Stomach (tissue), 9 donors: ENCODE measurements around the gene SIK2. TPM values are rescaled to one million over a fixed set of nuclear protein-coding genes. Genes with fewer than 3 reads are reported as not detected.
"Not testable (repeated sequence)": the region's sequence is repeated elsewhere in the genome, so short reads cannot be mapped to it uniquely, and the experiment has no call there.

Experiments
- DNase-seq, 2 donors: peaks; one replicate each; pipeline versions ENCODE4 v3.0.0 to v3.0.0-alpha.2; 2013 to 2019
- H3K27ac ChIP-seq, 5 donors: fragments of 200-600 bp in 4 of 5; sonication (generic) in 4 of 5; one replicate each; pipeline ENCODE4 v1.5.1; 2013 to 2019; ENCODE audit warnings: mild to moderate bottlenecking in 1 of 5, moderate library complexity in 1 of 5
- H3K27me3 ChIP-seq, 3 donors: fragments of 200-600 bp; sonication (generic); one replicate each; pipeline ENCODE4 v1.5.1; 2017 to 2019; ENCODE audit warnings: mixed run types in 1 of 3
- H3K36me3 ChIP-seq, 4 donors: fragments of 200-600 bp; sonication (generic); 1 replicate in 3 of 4; 2 replicates in 1 of 4; pipeline ENCODE4 v1.5.1; 2016 to 2019
- H3K4me1 ChIP-seq, 4 donors: fragments of 200-600 bp; sonication (generic); one replicate each; pipeline ENCODE4 v1.5.1; 2016 to 2019
- H3K4me3 ChIP-seq, 4 donors: fragments of 200-600 bp; sonication (generic) in 3 of 4; one replicate each; pipeline ENCODE4 v1.5.1; 2016 to 2019; ENCODE audit warnings: mild to moderate bottlenecking in 1 of 4
- H3K9me3 ChIP-seq, 4 donors: fragments of 200-600 bp; sonication (generic); one replicate each; pipeline ENCODE4 v1.5.1; 2016 to 2019
- CTCF ChIP-seq, 7 experiments: fragments of 450-650 bp in 4 of 7; fragments of 200-600 bp in 3 of 7; sonication (generic) in 3 of 7; IDR thresholded peaks; one replicate each; pipeline ENCODE4 v1.5.1; 2016 to 2019; ENCODE audit warnings: antibody characterized with exemption in 7 of 7, control low read depth in 2 of 7, mild to moderate bottlenecking in 1 of 7
- EP300 ChIP-seq: sonication (generic); formaldehyde crosslinking; IDR thresholded peaks from one replicate; pipeline ENCODE4 v1.6.1; 2017; ENCODE audit warnings: antibody characterized with exemption
- POLR2A ChIP-seq, 4 donors: fragments of 450-650 bp; IDR thresholded peaks; one replicate each; pipeline ENCODE4 v1.6.1; 2016; ENCODE audit warnings: antibody characterized with exemption in 4 of 4, control low read depth in 2 of 4, mild to moderate bottlenecking in 1 of 4, moderate library complexity in 1 of 4
- POLR2AphosphoS5 ChIP-seq, 3 donors: sonication (generic); formaldehyde crosslinking; IDR thresholded peaks; one replicate each; pipeline ENCODE4 v1.6.1; 2016; ENCODE audit warnings: antibody characterized with exemption in 3 of 3
- WGBS, 5 donors: extraction: QIAGEN DNeasy Blood & Tissue Kit in 3 of 5; methylation state at CpG; one replicate each; pipeline versions ENCODE4 v1.1.5 to v1.1.7; 2013 to 2018; 5-methylcytosine and 5-hydroxymethylcytosine counted together
- intact Hi-C: fragments of 100-400 bp; cut with DNase I; formaldehyde crosslinking; loops from one replicate; pipeline ENCODE4 v1.15.1; 2023; ENCODE audit warnings: low total_unique reads
- polyA plus RNA-seq, 3 donors: library from polyadenylated mRNA; stranded (reverse); fragments of 200-250 nt; gene quantifications; one replicate each; pipeline ENCODE4 v1.2.3, GENCODE V29; 2013
- total RNA-seq, 5 donors: library from RNA; depleted of rRNA; stranded (reverse); fragments of >200 nt; gene quantifications; one replicate each; pipeline versions ENCODE4 v1.1.0 to v1.2.3, GENCODE V29; 2014 to 2016
- donor health status: healthy with polysubstance abuse.
- donor health status: Bipolar disorder and iron deficiency.
- donor health status: healthy.

SIK2 gene
- total and polyA plus RNA-seq, 8 donors: 5.5 to 86.9 (median 18.4) TPM

- Histone ChIP-seq H3K36me3 (peaks cover 0 to 11% (median under 1%) of the 10 kb centered on the region in 4 donors), H3K27me3 (no peaks in the 10 kb centered on the region), H3K9me3 (no peaks in the 10 kb centered on the region), H3K4me3 (no peak overlapping the region), H3K27ac (no peak overlapping the region), H3K4me1 (peaks cover 0 to 9% (median 4%) of the 10 kb centered on the region in 4 donors)
- TF ChIP-seq POLR2AphosphoS5 (IDR thresholded peaks at IDR 0.05) (no peak), EP300 (no peak), CTCF (IDR thresholded peaks at IDR 0.05) (no peak), POLR2A (IDR thresholded peaks at IDR 0.05) (no peak)
- intact Hi-C loops: no loop called here
- no peak for DNase-seq
- WGBS, 5 donors: 89 to 97% (median 95%) methylated on average over 5 of the region's 5 CpGs
Observed at GRCh38 chr11:111655924-111656323, 53.7 kb downstream of the SIK2 start.

GRCh38 chr11:111657905-111658304 lies 55.7 kb downstream of the SIK2 start:
- H3K27me3 ChIP-seq, DNase-seq, intact Hi-C loops, H3K27ac ChIP-seq, H3K4me3 ChIP-seq, H3K9me3 ChIP-seq: not testable (repeated sequence)
- WGBS, 5 donors: 87 to 97% (median 91%) methylated on average over 8 of the region's 8 CpGs
- peaks cover 0 to 17% (median 3%) of the 10 kb centered on the region in 4 donors for H3K36me3 ChIP-seq
- H3K4me1 ChIP-seq: peaks cover 0 to 14% (median 6%) of the 10 kb centered on the region in 4 donors

GRCh38 chr11:111658493-111658892 lies 56.2 kb downstream of the SIK2 start:
- H3K9me3 ChIP-seq, H3K4me3 ChIP-seq, DNase-seq, H3K27ac ChIP-seq, intact Hi-C loops, H3K27me3 ChIP-seq: not testable (repeated sequence)
- 91 to 100% (median 99%) methylated on average over 3 of the region's 3 CpGs for WGBS, 5 donors
- H3K4me1 ChIP-seq: peaks cover 1 to 19% (median 11%) of the 10 kb centered on the region in 4 donors
- peaks cover 0 to 17% (median under 1%) of the 10 kb centered on the region in 4 donors for H3K36me3 ChIP-seq

GRCh38 chr11:111659201-111660115 lies 57.2 kb downstream of the SIK2 start:
- peaks cover 0 to 17% (median 0%) of the 10 kb centered on the region in 4 donors for H3K36me3 ChIP-seq
- no peak for DNase-seq
- WGBS, 5 donors: 80 to 92% (median 84%) methylated on average over 10 of the region's 10 CpGs
- no peaks in the 10 kb centered on the region for H3K9me3 ChIP-seq
- TF ChIP-seq CTCF (IDR thresholded peaks at IDR 0.05) (no peak), POLR2A (IDR thresholded peaks at IDR 0.05) (no peak), POLR2AphosphoS5 (IDR thresholded peaks at IDR 0.05) (no peak), EP300 (no peak)
- no peak overlapping the region for H3K27ac ChIP-seq
- H3K4me3 ChIP-seq: no peak overlapping the region
- H3K27me3 ChIP-seq: no peaks in the 10 kb centered on the region
- H3K4me1 ChIP-seq: peaks cover 8 to 27% (median 15%) of the 10 kb centered on the region in 4 donors
- intact Hi-C loops: no loop called here

GRCh38 chr11:111660822-111661221 lies 58.6 kb downstream of the SIK2 start:
- Histone ChIP-seq H3K4me3 (no peak overlapping the region), H3K27me3 (no peaks in the 10 kb centered on the region), H3K4me1 (peaks cover 8 to 27% (median 17%) of the 10 kb centered on the region in 4 donors), H3K27ac (no peak overlapping the region), H3K9me3 (no peaks in the 10 kb centered on the region), H3K36me3 (peaks cover 0 to 17% (median 0%) of the 10 kb centered on the region in 4 donors)
- WGBS, 5 donors: 87 to 100% (median 94%) methylated on average over 2 of the region's 2 CpGs
- TF ChIP-seq POLR2AphosphoS5 (IDR thresholded peaks at IDR 0.05) (no peak), POLR2A (IDR thresholded peaks at IDR 0.05) (no peak), CTCF (IDR thresholded peaks at IDR 0.05) (no peak), EP300 (no peak)
- DNase-seq: no peak
- intact Hi-C loops: no loop called here
